Heart left ventricle (tissue), 13 donors: Measurements from ENCODE around the gene ATP6V0C.

Experiments used
- CTCF ChIP-seq, 12 donors: fragments of 200-600 bp; sonication (generic) in 4 of 12; IDR thresholded peaks; one replicate each; pipeline versions ENCODE4 v1.5.0 to v1.8.0; 2018 to 2022; ENCODE audit warnings: antibody characterized with exemption in 12 of 12, mild to moderate bottlenecking in 5 of 12
- POLR2A ChIP-seq, 2 donors: fragments of 450-650 bp; IDR thresholded peaks; one replicate each; pipeline ENCODE4 v1.6.1; 2017; ENCODE audit warnings: antibody characterized with exemption in 2 of 2, mild to moderate bottlenecking in 2 of 2, moderate library complexity in 2 of 2
- donor health status: ischemic (EF 13 %, LVEDD 7.1; RV severe dilation, severe dysfunction).
- donor health status: DM: no; HTN: yes; CAD: no.
- donor health status: DM: no; HTN: no; CAD: no.
- donor health status: ischemic (EF 25% LVEDD 6.9; RV normal size, moderate dysfunction).
- donor health status: ischemic (EF 25% LVEDD 5.7; RV mildly dilated, moderate dysfunction).
- donor health status: ischemic (EF 35%, LVEDD 5.7; RV mildly dilated, moderate dysfunction).
- donor health status: nonischemic (EF 11% LVEDD 7.7; RV severe dilation, severe dysfunction).
- donor health status: DM: yes; HTN: yes; CAD: no.
- donor health status: PGD.
- donor health status: ischemic (EF 29% LVEDD 5.4; RV normal size, mild dysfunction).
- donor health status: nonischemic (EF 23%, LVEDD 6.1; RV moderate dilation, normal function).

GRCh38 chr16:2497116-2497630 lies 16.6 kb upstream of the ATP6V0C start:
- peak in 2 of 12 donors; percentile 11 to 29 for TF ChIP-seq CTCF (IDR thresholded peaks at IDR 0.05)
- no peak for TF ChIP-seq POLR2A (IDR thresholded peaks at IDR 0.05)
